Measurements from ENCODE around the gene ANKRD13B. TPM values are rescaled to one million over a fixed set of nuclear protein-coding genes. Genes with fewer than 3 reads are reported as not detected.

Gene ANKRD13B
- total RNA-seq, 2 donors from 2014 or later: 2.2 to 2.6 TPM

DNA sequence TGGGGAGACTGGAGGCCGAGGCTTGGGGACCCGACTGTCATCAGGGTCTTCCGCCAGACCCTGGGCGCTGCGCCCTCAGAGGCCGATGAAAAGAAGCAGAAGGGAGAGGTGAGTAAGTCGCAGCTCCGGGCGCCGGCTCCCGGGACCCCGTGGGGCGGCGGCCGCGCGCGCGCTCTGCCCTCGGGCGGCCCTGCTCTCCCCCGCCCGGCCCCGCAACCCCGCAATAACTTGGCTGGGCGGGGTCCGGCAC is 25.7 kb upstream of the ANKRD13B start:
- TF ChIP-seq, protein P1, sequence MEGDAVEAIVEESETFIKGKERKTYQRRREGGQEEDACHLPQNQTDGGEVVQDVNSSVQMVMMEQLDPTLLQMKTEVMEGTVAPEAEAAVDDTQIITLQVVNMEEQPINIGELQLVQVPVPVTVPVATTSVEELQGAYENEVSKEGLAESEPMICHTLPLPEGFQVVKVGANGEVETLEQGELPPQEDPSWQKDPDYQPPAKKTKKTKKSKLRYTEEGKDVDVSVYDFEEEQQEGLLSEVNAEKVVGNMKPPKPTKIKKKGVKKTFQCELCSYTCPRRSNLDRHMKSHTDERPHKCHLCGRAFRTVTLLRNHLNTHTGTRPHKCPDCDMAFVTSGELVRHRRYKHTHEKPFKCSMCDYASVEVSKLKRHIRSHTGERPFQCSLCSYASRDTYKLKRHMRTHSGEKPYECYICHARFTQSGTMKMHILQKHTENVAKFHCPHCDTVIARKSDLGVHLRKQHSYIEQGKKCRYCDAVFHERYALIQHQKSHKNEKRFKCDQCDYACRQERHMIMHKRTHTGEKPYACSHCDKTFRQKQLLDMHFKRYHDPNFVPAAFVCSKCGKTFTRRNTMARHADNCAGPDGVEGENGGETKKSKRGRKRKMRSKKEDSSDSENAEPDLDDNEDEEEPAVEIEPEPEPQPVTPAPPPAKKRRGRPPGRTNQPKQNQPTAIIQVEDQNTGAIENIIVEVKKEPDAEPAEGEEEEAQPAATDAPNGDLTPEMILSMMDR (conservative IDR thresholded peaks at IDR 0.05): no peak
- Mint-ChIP-seq H3K36me3 (ENCODE audit: low read depth) (no peaks in the 10 kb centered on the region), H3K4me3 (peak overlapping the region; percentile 68), H3K9me3 (no peaks in the 10 kb centered on the region), H3K27me3 (ENCODE audit: insufficient read depth) (peaks cover 62% of the 10 kb centered on the region), H3K4me1 (peaks cover 10% of the 10 kb centered on the region), H3K27ac (no peak overlapping the region)
- Histone ChIP-seq H3K36me3 (ENCODE audit: control insufficient read depth, insufficient read depth, low read length) (no peaks in the 10 kb centered on the region), H3K27me3 (ENCODE audit: control insufficient read depth, insufficient read depth, low read length, poor library complexity, severe bottlenecking) (peaks cover 49% of the 10 kb centered on the region), H3K4me1 (ENCODE audit: control insufficient read depth, insufficient read depth, low read length) (no peaks in the 10 kb centered on the region), H3K27ac (ENCODE audit: low read depth, low read length) (no peak overlapping the region), H3K9ac (ENCODE audit: extremely low read depth, low read length, poor library complexity, severe bottlenecking) (no peak overlapping the region), H3K4me3 (ENCODE audit: low read length) (peak overlapping the region; percentile 85), H3K9me3 (ENCODE audit: control insufficient read depth, low read length) (no peaks in the 10 kb centered on the region)
- DNase-seq: no peak
- 0 to 1% methylated on average over 5 to 27 of the region's 27 CpGs for WGBS, 2 experiments (ENCODE audit: insufficient coverage in 1 of 2, insufficient read length in 1 of 2)

DNA sequence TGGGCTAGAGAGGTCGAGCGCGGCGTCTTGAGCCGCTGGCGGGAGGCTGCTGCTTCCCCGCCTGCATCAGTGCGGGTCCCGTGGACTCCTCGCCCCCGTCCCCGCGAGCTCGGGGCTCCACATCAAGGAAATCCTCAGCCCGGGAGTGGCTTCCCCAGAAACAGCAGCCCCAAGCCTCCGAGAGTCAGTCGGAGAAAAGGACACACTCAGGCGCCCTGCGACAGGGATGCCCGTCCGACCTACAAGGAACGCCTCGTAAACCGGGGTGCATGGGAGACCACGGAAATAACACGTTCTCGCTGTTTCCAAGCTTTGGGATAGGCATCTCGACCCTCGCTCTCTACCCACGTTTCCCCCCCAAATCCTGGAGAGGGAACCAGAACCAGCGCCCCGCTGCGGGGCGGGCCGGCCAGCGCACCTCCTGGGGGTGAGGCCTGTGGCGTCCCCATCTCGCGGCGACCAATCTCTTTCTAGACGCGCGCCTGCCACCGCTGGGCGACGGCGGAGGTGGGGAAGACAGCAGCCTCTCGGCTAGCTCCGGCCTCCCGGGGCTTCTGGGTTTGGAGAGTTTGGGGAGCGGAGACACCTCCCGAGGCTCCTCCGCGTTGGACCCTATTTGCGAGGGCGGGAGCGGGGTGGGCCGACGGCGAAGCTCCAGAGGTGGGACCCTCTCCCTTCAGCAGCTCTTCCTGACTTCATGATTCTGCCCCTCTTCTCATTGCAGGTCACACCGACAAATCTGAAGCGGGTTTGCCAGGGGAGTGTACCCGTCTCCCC is 25.2 kb upstream of the ANKRD13B start:
- Histone ChIP-seq H3K4me3 (ENCODE audit: low read length) (peak overlapping the region; percentile 85), H3K27me3 (ENCODE audit: control insufficient read depth, insufficient read depth, low read length, poor library complexity, severe bottlenecking) (peaks cover 44% of the 10 kb centered on the region), H3K36me3 (ENCODE audit: control insufficient read depth, insufficient read depth, low read length) (no peaks in the 10 kb centered on the region), H3K4me1 (ENCODE audit: control insufficient read depth, insufficient read depth, low read length) (no peaks in the 10 kb centered on the region), H3K9ac (ENCODE audit: extremely low read depth, low read length, poor library complexity, severe bottlenecking) (peak overlapping the region; percentile 47), H3K9me3 (ENCODE audit: control insufficient read depth, low read length) (no peaks in the 10 kb centered on the region), H3K27ac (ENCODE audit: low read depth, low read length) (no peak overlapping the region)
- TF ChIP-seq, protein P1 (conservative IDR thresholded peaks at IDR 0.05): peak; percentile 27
- peak overlapping the region; percentile 57 for H3K27ac Mint-ChIP-seq
- H3K4me3 Mint-ChIP-seq: peak overlapping the region; percentile 68
- H3K27me3 Mint-ChIP-seq (ENCODE audit: insufficient read depth): peaks cover 57% of the 10 kb centered on the region
- no peaks in the 10 kb centered on the region for H3K9me3 Mint-ChIP-seq
- DNase-seq: peak; percentile 93
- H3K36me3 Mint-ChIP-seq (ENCODE audit: low read depth): no peaks in the 10 kb centered on the region
- WGBS, 2 experiments (ENCODE audit: insufficient coverage in 1 of 2, insufficient read length in 1 of 2): 0 to 1% methylated on average over 32 to 63 of the region's 63 CpGs
- H3K4me1 Mint-ChIP-seq: peaks cover 10% of the 10 kb centered on the region

DNA sequence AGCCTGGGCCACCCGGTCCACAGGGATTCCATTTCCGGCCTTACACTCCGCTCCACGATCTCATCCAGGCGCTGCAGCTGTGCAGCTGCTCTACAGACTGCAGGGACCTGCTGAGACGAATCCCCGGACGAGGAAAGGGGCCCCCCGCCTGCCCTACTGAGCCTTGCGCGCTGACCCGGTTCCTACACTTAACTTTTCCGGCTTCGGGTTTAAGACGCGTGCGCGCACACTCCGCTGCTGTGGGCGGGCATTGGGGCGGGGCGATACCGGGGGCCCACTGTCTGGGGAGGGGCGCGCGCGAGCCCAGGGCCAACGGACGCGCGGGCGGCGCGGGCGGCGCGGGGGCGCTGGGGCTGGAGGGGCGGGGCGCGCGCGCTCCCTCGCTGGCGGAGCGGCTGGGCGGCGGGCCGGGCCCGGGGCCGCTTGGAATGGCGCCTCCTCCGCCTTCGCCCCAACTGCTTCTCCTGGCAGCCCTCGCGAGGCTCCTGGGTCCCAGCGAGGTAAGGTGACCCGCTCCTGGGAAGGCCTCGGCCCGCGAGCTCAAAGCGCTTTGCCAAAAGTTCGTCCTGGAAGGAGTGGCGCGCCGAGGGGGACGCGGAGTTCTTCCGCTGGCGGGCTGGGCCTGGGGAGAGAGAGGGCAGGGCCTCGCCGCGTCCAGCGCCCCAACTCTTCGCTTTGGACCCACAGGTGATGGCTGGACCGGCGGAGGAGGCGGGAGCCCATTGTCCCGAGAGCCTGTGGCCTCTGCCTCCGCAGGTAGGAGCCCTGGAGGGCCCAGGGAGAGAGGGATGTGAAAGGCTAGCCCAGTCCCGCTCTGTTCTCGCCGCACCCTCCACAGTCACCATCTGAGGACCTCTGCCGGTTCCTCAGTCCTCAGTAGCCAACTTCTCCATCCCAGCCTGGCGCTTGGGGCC is 24.3 kb upstream of the ANKRD13B start, which contains the start of gene TP53I13:
Gene TP53I13, plus strand, starts transcription at position 371 of the 914 bp plus-strand sequence. Its CDS starts 58 bp downstream, at position 429.
- WGBS, 2 experiments (ENCODE audit: insufficient coverage in 1 of 2, insufficient read length in 1 of 2): 1% methylated on average over 40 to 85 of the region's 85 CpGs

More for the DNA sequence above, 24.3 kb upstream of the ANKRD13B start, which contains the start of gene TP53I13:
- H3K27me3 ChIP-seq (ENCODE audit: control insufficient read depth, insufficient read depth, low read length, poor library complexity, severe bottlenecking): peaks cover 41% of the 10 kb centered on the region
- H3K4me1 Mint-ChIP-seq: peaks cover 10% of the 10 kb centered on the region
- H3K4me3 Mint-ChIP-seq: peak within 1 kb of the TSS; percentile 68
- H3K9ac ChIP-seq (ENCODE audit: extremely low read depth, low read length, poor library complexity, severe bottlenecking): peak within 1 kb of the TSS; percentile 51
- H3K27ac ChIP-seq (ENCODE audit: low read depth, low read length): no peak within 1 kb of the TSS
- H3K4me3 ChIP-seq (ENCODE audit: low read length): peak within 1 kb of the TSS; percentile 86
- TF ChIP-seq, protein P1 (conservative IDR thresholded peaks at IDR 0.05): no peak
- peaks cover 4% of the 10 kb centered on the region for H3K36me3 ChIP-seq (ENCODE audit: control insufficient read depth, insufficient read depth, low read length)
- H3K9me3 ChIP-seq (ENCODE audit: control insufficient read depth, low read length): no peaks in the 10 kb centered on the region
- DNase-seq: peak; percentile 97
- H3K36me3 Mint-ChIP-seq (ENCODE audit: low read depth): no peaks in the 10 kb centered on the region
- peak within 1 kb of the TSS; percentile 57 for H3K27ac Mint-ChIP-seq
- no peaks in the 10 kb centered on the region for H3K9me3 Mint-ChIP-seq
- peaks cover 53% of the 10 kb centered on the region for H3K27me3 Mint-ChIP-seq (ENCODE audit: insufficient read depth)
- H3K4me1 ChIP-seq (ENCODE audit: control insufficient read depth, insufficient read depth, low read length): no peaks in the 10 kb centered on the region

Measured in endodermal cell (in vitro differentiated cells).